ENCODE measurements around the gene RHNO1. TPM values are rescaled to one million over a fixed set of nuclear protein-coding genes. Genes with fewer than 3 reads are reported as not detected.

Gene RHNO1
- total RNA-seq, 1 experiment from 2014 or later: 37.7 TPM

DNA sequence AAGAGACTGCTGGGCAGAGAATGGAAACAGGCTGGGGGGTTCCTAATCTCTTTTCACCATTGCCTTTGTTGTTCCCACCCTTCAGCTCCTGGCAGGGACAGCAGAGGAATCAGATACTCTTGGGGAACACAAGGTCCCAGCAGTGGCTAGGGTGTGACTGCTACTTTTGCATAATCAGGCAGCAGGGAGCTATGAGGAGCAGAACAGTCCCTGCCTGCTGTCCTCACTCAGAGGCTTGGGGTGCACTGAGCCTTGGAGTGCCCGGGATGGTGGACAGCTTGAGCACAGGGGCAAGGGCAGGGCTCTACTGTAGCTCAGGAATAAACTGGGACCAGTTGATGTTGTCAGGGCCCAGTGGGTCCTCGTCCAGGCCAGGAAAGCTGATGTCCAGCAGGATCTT lies 18.7 kb upstream of the RHNO1 start:
- Histone ChIP-seq H3K4me3 (ENCODE audit: low read depth in 2 of 2, low read length in 2 of 2) (no peak overlapping the region), H3K36me3 (ENCODE audit: control insufficient read depth, insufficient read depth, low read length) (no peaks in the 10 kb centered on the region; the same call in none of the 2 replicates), H3K4me1 (ENCODE audit: control insufficient read depth, insufficient read depth, low read length) (no peaks in the 10 kb centered on the region), H3K27ac (ENCODE audit: low read length) (no peak overlapping the region), H3K9me3 (ENCODE audit: control insufficient read depth, insufficient read depth, low read depth, low read length) (no peaks in the 10 kb centered on the region), H3K27me3 (ENCODE audit: control insufficient read depth, insufficient read depth, low read length) (no peaks in the 10 kb centered on the region)
- in situ Hi-C loops (cut with HindIII; ENCODE audit: low pct_unique_long_range_greater_than_20kb, low sequenced_read_pairs) (no loop called here), intact Hi-C loops (cut with micrococcal nuclease; ENCODE audit: unreplicated experiment) (no loop called here)
- ChIA-PET CTCF (no interaction called here), POLR2A (no interaction called here)
- TF ChIP-seq POLR2AphosphoS5 (IDR thresholded peaks at IDR 0.05; ENCODE audit: low read depth, low read length) (no peak), SIN3A (IDR thresholded peaks at IDR 0.05; ENCODE audit: borderline replicate concordance, insufficient read depth, low read depth, low read length) (no peak), TCF7L2 (IDR thresholded peaks at IDR 0.05; ENCODE audit: low read depth, low read length) (no peak)
- TF ChIP-seq, protein P1, sequence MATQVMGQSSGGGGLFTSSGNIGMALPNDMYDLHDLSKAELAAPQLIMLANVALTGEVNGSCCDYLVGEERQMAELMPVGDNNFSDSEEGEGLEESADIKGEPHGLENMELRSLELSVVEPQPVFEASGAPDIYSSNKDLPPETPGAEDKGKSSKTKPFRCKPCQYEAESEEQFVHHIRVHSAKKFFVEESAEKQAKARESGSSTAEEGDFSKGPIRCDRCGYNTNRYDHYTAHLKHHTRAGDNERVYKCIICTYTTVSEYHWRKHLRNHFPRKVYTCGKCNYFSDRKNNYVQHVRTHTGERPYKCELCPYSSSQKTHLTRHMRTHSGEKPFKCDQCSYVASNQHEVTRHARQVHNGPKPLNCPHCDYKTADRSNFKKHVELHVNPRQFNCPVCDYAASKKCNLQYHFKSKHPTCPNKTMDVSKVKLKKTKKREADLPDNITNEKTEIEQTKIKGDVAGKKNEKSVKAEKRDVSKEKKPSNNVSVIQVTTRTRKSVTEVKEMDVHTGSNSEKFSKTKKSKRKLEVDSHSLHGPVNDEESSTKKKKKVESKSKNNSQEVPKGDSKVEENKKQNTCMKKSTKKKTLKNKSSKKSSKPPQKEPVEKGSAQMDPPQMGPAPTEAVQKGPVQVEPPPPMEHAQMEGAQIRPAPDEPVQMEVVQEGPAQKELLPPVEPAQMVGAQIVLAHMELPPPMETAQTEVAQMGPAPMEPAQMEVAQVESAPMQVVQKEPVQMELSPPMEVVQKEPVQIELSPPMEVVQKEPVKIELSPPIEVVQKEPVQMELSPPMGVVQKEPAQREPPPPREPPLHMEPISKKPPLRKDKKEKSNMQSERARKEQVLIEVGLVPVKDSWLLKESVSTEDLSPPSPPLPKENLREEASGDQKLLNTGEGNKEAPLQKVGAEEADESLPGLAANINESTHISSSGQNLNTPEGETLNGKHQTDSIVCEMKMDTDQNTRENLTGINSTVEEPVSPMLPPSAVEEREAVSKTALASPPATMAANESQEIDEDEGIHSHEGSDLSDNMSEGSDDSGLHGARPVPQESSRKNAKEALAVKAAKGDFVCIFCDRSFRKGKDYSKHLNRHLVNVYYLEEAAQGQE (IDR thresholded peaks at IDR 0.05; ENCODE audit: insufficient read depth in 1 of 2, low read depth in 2 of 2, low read length in 1 of 2): no peak
- TF ChIP-seq, protein P2, sequence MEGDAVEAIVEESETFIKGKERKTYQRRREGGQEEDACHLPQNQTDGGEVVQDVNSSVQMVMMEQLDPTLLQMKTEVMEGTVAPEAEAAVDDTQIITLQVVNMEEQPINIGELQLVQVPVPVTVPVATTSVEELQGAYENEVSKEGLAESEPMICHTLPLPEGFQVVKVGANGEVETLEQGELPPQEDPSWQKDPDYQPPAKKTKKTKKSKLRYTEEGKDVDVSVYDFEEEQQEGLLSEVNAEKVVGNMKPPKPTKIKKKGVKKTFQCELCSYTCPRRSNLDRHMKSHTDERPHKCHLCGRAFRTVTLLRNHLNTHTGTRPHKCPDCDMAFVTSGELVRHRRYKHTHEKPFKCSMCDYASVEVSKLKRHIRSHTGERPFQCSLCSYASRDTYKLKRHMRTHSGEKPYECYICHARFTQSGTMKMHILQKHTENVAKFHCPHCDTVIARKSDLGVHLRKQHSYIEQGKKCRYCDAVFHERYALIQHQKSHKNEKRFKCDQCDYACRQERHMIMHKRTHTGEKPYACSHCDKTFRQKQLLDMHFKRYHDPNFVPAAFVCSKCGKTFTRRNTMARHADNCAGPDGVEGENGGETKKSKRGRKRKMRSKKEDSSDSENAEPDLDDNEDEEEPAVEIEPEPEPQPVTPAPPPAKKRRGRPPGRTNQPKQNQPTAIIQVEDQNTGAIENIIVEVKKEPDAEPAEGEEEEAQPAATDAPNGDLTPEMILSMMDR (IDR thresholded peaks at IDR 0.05): no peak
- ATAC-seq: no peak
- no TSS peak for BruUV-seq (replicated peaks)
- no peak for DNase-seq (ENCODE audit: low read depth, low spot score)

DNA sequence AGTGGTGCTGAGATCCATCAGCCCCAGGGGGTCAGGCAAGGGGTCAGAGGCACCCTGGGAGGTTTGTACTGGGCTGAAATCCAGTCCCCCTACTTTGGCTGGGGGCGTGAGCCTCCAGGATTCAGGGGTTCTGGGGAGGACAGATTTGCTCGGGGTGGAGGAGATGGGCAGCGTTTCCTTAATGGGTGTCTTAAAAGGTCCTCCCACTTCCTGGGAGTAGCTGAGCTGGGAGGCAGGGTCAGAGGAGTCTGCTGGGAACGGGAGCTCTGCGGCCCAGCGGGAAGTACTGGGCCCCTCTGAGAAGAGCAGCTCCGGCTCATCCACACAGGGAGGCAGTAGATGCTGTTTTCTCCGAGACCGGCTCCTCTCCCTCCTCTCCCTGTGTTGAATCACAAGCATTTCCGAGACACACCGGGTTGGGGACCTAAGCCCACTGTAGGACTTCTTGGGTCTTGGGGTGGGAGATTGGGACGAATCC lies 18.0 kb upstream of the RHNO1 start:
- ATAC-seq: no peak
- in situ Hi-C loops (cut with HindIII; ENCODE audit: low pct_unique_long_range_greater_than_20kb, low sequenced_read_pairs): no loop called here
- POLR2A ChIA-PET: no interaction called here

More for the DNA sequence above, 18.0 kb upstream of the RHNO1 start:
- no TSS peak for BruUV-seq (replicated peaks)
- no peaks in the 10 kb centered on the region; the same call in none of the 2 replicates for H3K36me3 ChIP-seq (ENCODE audit: control insufficient read depth, insufficient read depth, low read length)
- H3K27ac ChIP-seq (ENCODE audit: low read length): no peak overlapping the region
- H3K4me1 ChIP-seq (ENCODE audit: control insufficient read depth, insufficient read depth, low read length): no peaks in the 10 kb centered on the region
- CTCF ChIA-PET: no interaction called here
- no peak for TF ChIP-seq SIN3A (IDR thresholded peaks at IDR 0.05; ENCODE audit: borderline replicate concordance, insufficient read depth, low read depth, low read length)
- TF ChIP-seq, protein P1 (IDR thresholded peaks at IDR 0.05; ENCODE audit: insufficient read depth in 1 of 2, low read depth in 2 of 2, low read length in 1 of 2): no peak
- no peak for TF ChIP-seq TCF7L2 (IDR thresholded peaks at IDR 0.05; ENCODE audit: low read depth, low read length)
- TF ChIP-seq POLR2AphosphoS5 (IDR thresholded peaks at IDR 0.05; ENCODE audit: low read depth, low read length): no peak
- TF ChIP-seq, protein P2 (IDR thresholded peaks at IDR 0.05): no peak
- H3K9me3 ChIP-seq (ENCODE audit: control insufficient read depth, insufficient read depth, low read depth, low read length): no peaks in the 10 kb centered on the region
- intact Hi-C loops (cut with micrococcal nuclease; ENCODE audit: unreplicated experiment): no loop called here
- no peak overlapping the region for H3K4me3 ChIP-seq (ENCODE audit: low read depth in 2 of 2, low read length in 2 of 2)
- H3K27me3 ChIP-seq (ENCODE audit: control insufficient read depth, insufficient read depth, low read length): no peaks in the 10 kb centered on the region
- no peak for DNase-seq (ENCODE audit: low read depth, low spot score)

Data from Panc1 (cell line).